GM12891 (cell line): ENCODE data around the gene MTHFR.

ENCODE experiments used
- PAX5 ChIP-seq: IDR thresholded peaks from 2 replicates; pipeline ENCODE4 v1.6.1; 2011; ENCODE audit warnings: low read length, moderate library complexity, mild to moderate bottlenecking; ENCODE audit not compliant: insufficient read depth, severe bottlenecking
- POLR2A ChIP-seq: IDR thresholded peaks from 2 replicates; pipeline ENCODE4 v1.6.1; 2011; ENCODE audit warnings: low read depth, low read length, control low read depth
- POLR2AphosphoS5 ChIP-seq: IDR thresholded peaks from 2 replicates; pipeline ENCODE4 v1.6.1; 2011; ENCODE audit warnings: low read depth, low read length, control low read depth
- POU2F2 ChIP-seq: IDR thresholded peaks from 2 replicates; pipeline ENCODE4 v1.6.1; 2011; ENCODE audit warnings: low read depth, mild to moderate bottlenecking, control low read depth, low read length, moderate library complexity
- SPI1 ChIP-seq: IDR thresholded peaks from 2 replicates; pipeline ENCODE4 v1.6.1; 2011; ENCODE audit warnings: low read depth, low read length, control low read depth
- TAF1 ChIP-seq: IDR thresholded peaks from 2 replicates; pipeline ENCODE4 v1.6.1; 2011; ENCODE audit warnings: low read depth, low read length, control low read depth

GRCh38 chr1:11802973-11803885 is 2.5 kb downstream of the MTHFR start:
- TF ChIP-seq POLR2AphosphoS5 (no peak), POLR2A (no peak), TAF1 (no peak), SPI1 (no peak), PAX5 (no peak), POU2F2 (no peak)
